ENCODE results near the gene HOXD8.

The HOXD8 gene

GRCh38 chr2:176101842-176102241 is 27.7 kb upstream of the HOXD8 start:
- no peak for DNase-seq (ENCODE audit: extremely low spot score)
- no peak for TF ChIP-seq FOXA1 (IDR thresholded peaks at IDR 0.05)
- TF ChIP-seq LEF1 (IDR thresholded peaks at IDR 0.05; ENCODE audit: borderline replicate concordance), result no peak
- no peak for TF ChIP-seq SP1 (IDR thresholded peaks at IDR 0.05)
- TF ChIP-seq ZNF384 (IDR thresholded peaks at IDR 0.05), result no peak
- no peak for TF ChIP-seq NFRKB (IDR thresholded peaks at IDR 0.05)
- no peak for TF ChIP-seq TARDBP (IDR thresholded peaks at IDR 0.05)
- TF ChIP-seq CTBP1 (IDR thresholded peaks at IDR 0.05; ENCODE audit: borderline replicate concordance), result no peak
- TF ChIP-seq FOXM1 (IDR thresholded peaks at IDR 0.05; ENCODE audit: borderline replicate concordance), result no peak
- TF ChIP-seq ELF4 (IDR thresholded peaks at IDR 0.05), result no peak
- TF ChIP-seq FOXK2 (IDR thresholded peaks at IDR 0.05), result no peak
- TF ChIP-seq ARNT (IDR thresholded peaks at IDR 0.05), result no peak
- no peak for TF ChIP-seq HDGF (IDR thresholded peaks at IDR 0.05; ENCODE audit: borderline replicate concordance)
- TF ChIP-seq PKNOX1 (IDR thresholded peaks at IDR 0.05), result no peak
- no peak for TF ChIP-seq BHLHE40 (IDR thresholded peaks at IDR 0.05; ENCODE audit: borderline replicate concordance)
- no peak for TF ChIP-seq L3MBTL2 (conservative IDR thresholded peaks at IDR 0.05)
- no peak for TF ChIP-seq SUZ12 (IDR thresholded peaks at IDR 0.05)
- CTCF ChIA-PET, result interaction anchor here (0.5 to 0.7 kb wide), 2 partner anchors 28 to 1048 kb away, joined by 3 to 4 read pairs; no protein-coding TSS in a partner anchor
- POLR2A ChIA-PET, result interaction anchor here (1.5 to 5.7 kb wide), 2 partner anchors 7 to 100 kb away, joined by 4 to 117 read pairs; partner anchors contain the start of genes HOXD13 and LNPK

GRCh38 chr2:176102309-176102866 is 27.1 kb upstream of the HOXD8 start:
- TF ChIP-seq SP1 (IDR thresholded peaks at IDR 0.05) (no peak), BHLHE40 (IDR thresholded peaks at IDR 0.05; ENCODE audit: borderline replicate concordance) (no peak), HDGF (IDR thresholded peaks at IDR 0.05; ENCODE audit: borderline replicate concordance) (no peak), FOXA1 (IDR thresholded peaks at IDR 0.05) (no peak), CTBP1 (IDR thresholded peaks at IDR 0.05; ENCODE audit: borderline replicate concordance) (no peak), ELF4 (IDR thresholded peaks at IDR 0.05) (no peak), ARNT (IDR thresholded peaks at IDR 0.05) (no peak), PKNOX1 (IDR thresholded peaks at IDR 0.05) (no peak), L3MBTL2 (conservative IDR thresholded peaks at IDR 0.05) (no peak), FOXM1 (IDR thresholded peaks at IDR 0.05; ENCODE audit: borderline replicate concordance) (no peak), TARDBP (IDR thresholded peaks at IDR 0.05) (no peak), SUZ12 (IDR thresholded peaks at IDR 0.05) (no peak), NFRKB (IDR thresholded peaks at IDR 0.05) (no peak), ZNF384 (IDR thresholded peaks at IDR 0.05) (no peak), LEF1 (IDR thresholded peaks at IDR 0.05; ENCODE audit: borderline replicate concordance) (no peak), FOXK2 (IDR thresholded peaks at IDR 0.05) (no peak)
- POLR2A ChIA-PET, result interaction anchor here (1.5 to 5.7 kb wide), 2 partner anchors 7 to 101 kb away, joined by 4 to 117 read pairs; partner anchors contain the start of genes HOXD13 and LNPK
- CTCF ChIA-PET, result interaction anchor here (0.5 to 1.1 kb wide), 2 partner anchors 22 to 1047 kb away, joined by 3 to 4 read pairs; no protein-coding TSS in a partner anchor
- no peak for DNase-seq (ENCODE audit: extremely low spot score)

GRCh38 chr2:176103194-176103593 is 26.3 kb upstream of the HOXD8 start:
- ChIA-PET POLR2A (interaction anchor here (1.1 to 5.7 kb wide), 3 partner anchors 8 to 551 kb away, joined by 3 to 117 read pairs (median 4); partner anchors contain the start of gene HOXD13), CTCF (interaction anchor here (0.5 to 1.1 kb wide), 3 partner anchors 23 to 892 kb away, joined by 3 to 5 read pairs (median 3); no protein-coding TSS in a partner anchor)
- no peak for TF ChIP-seq ELF4 (IDR thresholded peaks at IDR 0.05)
- TF ChIP-seq NFRKB (IDR thresholded peaks at IDR 0.05), result no peak
- TF ChIP-seq BHLHE40 (IDR thresholded peaks at IDR 0.05; ENCODE audit: borderline replicate concordance), result no peak
- no peak for TF ChIP-seq FOXM1 (IDR thresholded peaks at IDR 0.05; ENCODE audit: borderline replicate concordance)
- no peak for TF ChIP-seq CTBP1 (IDR thresholded peaks at IDR 0.05; ENCODE audit: borderline replicate concordance)
- TF ChIP-seq FOXK2 (IDR thresholded peaks at IDR 0.05), result no peak
- TF ChIP-seq PKNOX1 (IDR thresholded peaks at IDR 0.05), result no peak
- TF ChIP-seq SUZ12 (IDR thresholded peaks at IDR 0.05), result no peak
- no peak for TF ChIP-seq ZNF384 (IDR thresholded peaks at IDR 0.05)
- no peak for TF ChIP-seq SP1 (IDR thresholded peaks at IDR 0.05)
- no peak for TF ChIP-seq HDGF (IDR thresholded peaks at IDR 0.05; ENCODE audit: borderline replicate concordance)
- no peak for TF ChIP-seq FOXA1 (IDR thresholded peaks at IDR 0.05)
- TF ChIP-seq LEF1 (IDR thresholded peaks at IDR 0.05; ENCODE audit: borderline replicate concordance), result no peak
- no peak for TF ChIP-seq TARDBP (IDR thresholded peaks at IDR 0.05)
- TF ChIP-seq ARNT (IDR thresholded peaks at IDR 0.05), result no peak
- TF ChIP-seq L3MBTL2 (conservative IDR thresholded peaks at IDR 0.05), result no peak
- no peak for DNase-seq (ENCODE audit: extremely low spot score)

GRCh38 chr2:176103742-176104315 is 25.7 kb upstream of the HOXD8 start:
- TF ChIP-seq FOXM1 (IDR thresholded peaks at IDR 0.05; ENCODE audit: borderline replicate concordance) (no peak), HDGF (IDR thresholded peaks at IDR 0.05; ENCODE audit: borderline replicate concordance) (no peak), LEF1 (IDR thresholded peaks at IDR 0.05; ENCODE audit: borderline replicate concordance) (no peak), FOXA1 (IDR thresholded peaks at IDR 0.05) (no peak), SUZ12 (IDR thresholded peaks at IDR 0.05) (no peak), FOXK2 (IDR thresholded peaks at IDR 0.05) (no peak), ARNT (IDR thresholded peaks at IDR 0.05) (no peak), ELF4 (IDR thresholded peaks at IDR 0.05) (no peak), ZNF384 (IDR thresholded peaks at IDR 0.05) (no peak), BHLHE40 (IDR thresholded peaks at IDR 0.05; ENCODE audit: borderline replicate concordance) (no peak), CTBP1 (IDR thresholded peaks at IDR 0.05; ENCODE audit: borderline replicate concordance) (no peak)
- POLR2A ChIA-PET, result interaction anchor here (0.5 to 5.7 kb wide), 15 partner anchors 9 to 655 kb away, joined by 3 to 117 read pairs (median 5); partner anchors contain the start of genes HOXD13, HOXD8 and LNPK
- CTCF ChIA-PET, result interaction anchor here (0.5 to 1.4 kb wide), 7 partner anchors 10 to 893 kb away, joined by 3 to 5 read pairs (median 3); partner anchors contain the start of gene HOXD13
- DNase-seq (ENCODE audit: extremely low spot score), result no peak
